GM12878 (cell line): ENCODE measurements around the gene ATP5F1D. TPM values are rescaled to one million over a fixed set of nuclear protein-coding genes. Genes with fewer than 3 reads are reported as not detected.

Source experiments
- ATAC-seq: fragments of 200-7000 bp; cut with Tn5 transposase; 3 replicates; pipeline ENCODE4 v1.9.1; 2020; ENCODE audit warnings: mild to moderate bottlenecking, moderate library complexity
- BruUV-seq: library from RNA; stranded (reverse); fragments of 400-500 nt; replicated peaks from 2 replicates; lab custom pipeline; 2021; lab: Mats Ljungman, UMichigan
- CTCF ChIA-PET: fragments of 300-600 bp; sonication (Branson Sonifier 250); formaldehyde crosslinking; extraction: SDS; loops from one replicate; lab custom pipeline; 2021; ENCODE audit warnings: inconsistent platforms; lab: Yijun Ruan, JAX
- POLR2A ChIA-PET: fragments of 350-600 bp; formaldehyde crosslinking; extraction: SDS; loops from one replicate; lab custom pipeline; 2021; ENCODE audit warnings: inconsistent platforms; lab: Charles Lee
- RAD21 ChIA-PET: fragments of 300-600 bp; sonication (Branson Sonifier 250); formaldehyde crosslinking; loops from one replicate; lab custom pipeline; 2023; ENCODE audit warnings: antibody characterized with exemption; ENCODE audit not compliant: unreplicated experiment; lab: Charles Lee
- SMC1A ChIA-PET: fragments of 300-600 bp; sonication (Branson Sonifier 250); formaldehyde crosslinking; loops from one replicate; lab custom pipeline; 2023; ENCODE audit not compliant: unreplicated experiment, uncharacterized antibody; lab: Charles Lee
- DNase-seq: peaks from one replicate; pipeline ENCODE4 v3.0.0-alpha.2; 2011; ENCODE audit warnings: low read depth, low spot score
- FAIRE-seq: peaks from 3 replicates; lab custom pipeline; 2011; peaks lifted over from hg19 to GRCh38; lab: Jason Lieb, UNC
- H2AFZ ChIP-seq: 2 replicates; pipeline ENCODE4 v1.6.0; 2011; ENCODE audit warnings: low read depth, low read length, control low read depth; ENCODE audit not compliant: control insufficient read depth
- H3K27ac ChIP-seq: 2 replicates; pipeline ENCODE4 v1.5.1; 2011; ENCODE audit warnings: control low read depth; ENCODE audit not compliant: control insufficient read depth, insufficient read depth
- H3K27me3 ChIP-seq, 2 experiments: replicated peaks in 1 of 2; 2 replicates each; pipeline versions ENCODE4 v1.6.0 to v1.6.1; 2011; ENCODE audit warnings: low read length in 1 of 2; ENCODE audit not compliant: control insufficient read depth in 2 of 2, insufficient read depth in 2 of 2
- H3K36me3 ChIP-seq, 2 experiments: 2 replicates each; pipeline ENCODE4 v1.5.1; 2011; ENCODE audit warnings: low read length in 1 of 2; ENCODE audit not compliant: control insufficient read depth in 2 of 2, insufficient read depth in 2 of 2
- H3K4me1 ChIP-seq: 2 replicates; pipeline ENCODE4 v1.6.1; 2011; ENCODE audit warnings: mild to moderate bottlenecking, low read length, moderate library complexity, mixed read lengths; ENCODE audit not compliant: control insufficient read depth, insufficient read depth
- H3K4me2 ChIP-seq: 2 replicates; pipeline ENCODE4 v1.6.0; 2011; ENCODE audit warnings: control low read depth; ENCODE audit not compliant: control insufficient read depth, insufficient read depth
- H3K4me3 ChIP-seq: fragments of 200-600 bp; sonication (generic); 2 replicates; pipeline ENCODE4 v1.5.1; 2016
- H3K79me2 ChIP-seq: 2 replicates; pipeline ENCODE4 v1.6.0; 2011; ENCODE audit warnings: low read length; ENCODE audit not compliant: control insufficient read depth, insufficient read depth
- H3K9ac ChIP-seq: 2 replicates; pipeline ENCODE4 v1.8.0; 2011; ENCODE audit warnings: low read length, control low read depth, mixed read lengths; ENCODE audit not compliant: control insufficient read depth, insufficient read depth
- H3K9me3 ChIP-seq: replicated peaks from 3 replicates; pipeline ENCODE4 v1.5.1; 2011; ENCODE audit warnings: mild to moderate bottlenecking, low read length; ENCODE audit not compliant: control insufficient read depth, insufficient read depth
- H4K20me1 ChIP-seq: 2 replicates; pipeline ENCODE4 v1.6.0; 2011; ENCODE audit not compliant: control insufficient read depth, insufficient read depth
- CEBPZ ChIP-seq: fragments of 150-350 bp; IDR thresholded peaks from 2 replicates; pipeline ENCODE4 v1.6.1; 2016; ENCODE audit warnings: low read depth, low read length
- HCFC1 ChIP-seq: fragments of 150-350 bp; IDR thresholded peaks from 2 replicates; pipeline ENCODE4 v1.6.1; 2014; ENCODE audit warnings: low read length
- KLF5 ChIP-seq: fragments of 450-650 bp; IDR thresholded peaks from 2 replicates; pipeline ENCODE4 v1.6.1; 2014; ENCODE audit warnings: mild to moderate bottlenecking; ENCODE audit not compliant: partially characterized antibody
- MYC ChIP-seq: IDR thresholded peaks from 2 replicates; pipeline ENCODE4 v1.6.1; 2011; ENCODE audit warnings: mild to moderate bottlenecking, low read length, moderate library complexity, inconsistent platforms; ENCODE audit not compliant: insufficient read depth, insufficient replicate concordance, insufficient read length, severe bottlenecking
- PML ChIP-seq: IDR thresholded peaks from 2 replicates; pipeline ENCODE4 v1.6.1; 2012; ENCODE audit warnings: low read length, inconsistent platforms
- PRDM15 ChIP-seq: fragments of 450-650 bp; formaldehyde crosslinking; IDR thresholded peaks from 2 replicates; pipeline ENCODE4 v1.4.0; 2020; ENCODE audit warnings: mild to moderate bottlenecking, moderate library complexity
- SIN3A ChIP-seq: IDR thresholded peaks from 2 replicates; pipeline ENCODE4 v1.6.1; 2012; ENCODE audit warnings: low read depth, low read length, improper control_type of control experiment
- TCF7 ChIP-seq: IDR thresholded peaks from 2 replicates; pipeline ENCODE4 v1.6.1; 2014; ENCODE audit warnings: antibody characterized with exemption, borderline replicate concordance
- WRNIP1 ChIP-seq: IDR thresholded peaks from 2 replicates; pipeline ENCODE4 v1.6.1; 2011; ENCODE audit warnings: low read depth, low read length, improper control_type of control experiment, borderline replicate concordance
- WGBS: methylation state at CpG from one replicate; pipeline ENCODE4 v1.1.6; 2016; ENCODE audit warnings: low lambda C conversion rate; ENCODE audit not compliant: insufficient replicate concordance, insufficient coverage; ENCODE audit errors: missing lambda C conversion rate; 5-methylcytosine and 5-hydroxymethylcytosine counted together
- in situ Hi-C: fragments of 300-500 bp; cut with MboI; formaldehyde crosslinking; loops from 9 replicates; pipeline ENCODE4 v1.14.3; 2018; ENCODE audit warnings: mixed read lengths
- intact Hi-C: fragments of 100-400 bp; cut with micrococcal nuclease; formaldehyde crosslinking; loops from one replicate; pipeline ENCODE4 v1.14.2; 2022; ENCODE audit not compliant: unreplicated experiment
- polyA plus RNA-seq, 11 experiments: library from polyadenylated mRNA; depleted of rRNA in 4 of 11; unstranded in 6 of 11; stranded (reverse) in 5 of 11; fragments of >200 nt; fragmentation: Nextera tagmentation in 4 of 11; fragmentation: Illumina TruSeq in 1 of 11; extraction: Ambion mirVana in 4 of 11; extraction: Trizol in 1 of 11; gene quantifications; 1 replicate in 1 of 11; 2 replicates in 10 of 11; pipeline versions ENCODE4 v1.2.1 to v1.2.3, GENCODE V29; 2011 to 2016; ENCODE audit warnings: inconsistent platforms in 2 of 11, missing spikeins in 2 of 11, low read depth in 1 of 11
- total RNA-seq, 4 experiments: library from RNA; depleted of rRNA in 3 of 4; stranded (reverse); fragments of >200 nt in 3 of 4; fragmentation: Illumina TruSeq in 1 of 4; extraction: Trizol in 1 of 4; gene quantifications; 2 replicates each; pipeline versions ENCODE4 v1.2.1 to v1.2.3, GENCODE V29; 2013 to 2021
- TF ChIP-seq, protein P1 (sequence below): fragments of 450-650 bp; IDR thresholded peaks from 2 replicates; pipeline ENCODE4 v1.6.1; 2017; ENCODE audit warnings: mild to moderate bottlenecking, moderate library complexity

The ATP5F1D gene
- total and polyA plus RNA-seq, 10 of the 15 experiments (the other 5 are each of a cell fraction or from before 2014, with no cell fraction given), result 7.2 to 357 (median 49.5) TPM

GRCh38 chr19:1252821-1253513 is 11.4 kb downstream of the ATP5F1D start:
- H3K4me1 ChIP-seq, result peaks cover 13% of the 10 kb centered on the region
- 1% methylated on average over 12 of the region's 26 CpGs for WGBS
- peak overlapping the region; percentile 53 for H3K4me2 ChIP-seq
- peak overlapping the region; percentile 91 for H3K4me3 ChIP-seq
- H3K79me2 ChIP-seq, result peaks cover 56% of the 10 kb centered on the region
- FAIRE-seq, result no peak
- peak overlapping the region; percentile 86 for H3K9ac ChIP-seq
- H3K9me3 ChIP-seq, result no peaks in the 10 kb centered on the region
- ChIA-PET RAD21 (interaction anchor here (1.0 to 2.9 kb wide), 5 partner anchors 9 to 130 kb away, joined by 3 to 47 read pairs (median 7); partner anchors contain the start of gene CIRBP), SMC1A (interaction anchor here (1.2 to 1.9 kb wide), 3 partner anchors 9 to 13 kb away, joined by 4 to 14 read pairs (median 6); no protein-coding TSS in a partner anchor), POLR2A (interaction anchor here (0.7 to 2.9 kb wide), 8 partner anchors 9 to 186 kb away, joined by 3 to 29 read pairs (median 11); partner anchors contain the start of genes ARHGAP45 and CIRBP), CTCF (interaction anchor here (1.0 to 2.3 kb wide), 6 partner anchors 9 to 26 kb away, joined by 3 to 26 read pairs (median 8); partner anchors contain the start of gene CIRBP)
- in situ Hi-C loops (no loop called here), intact Hi-C loops (no loop called here)
- H3K36me3 ChIP-seq, result peaks cover 14 to 29% of the 10 kb centered on the region in 2 experiments; a peak in 3 of 4 replicates
- DNase-seq, result no peak
- no peaks in the 10 kb centered on the region for H4K20me1 ChIP-seq
- peak; percentile 36 for ATAC-seq
- no peaks in the 10 kb centered on the region for H3K27me3 ChIP-seq
- peak overlapping the region; percentile 72 for H3K27ac ChIP-seq
- no TSS peak for BruUV-seq
- H2AFZ ChIP-seq, result no peak overlapping the region
- TF ChIP-seq KLF5 (no peak), HCFC1 (no peak), SIN3A (no peak), PRDM15 (no peak), CEBPZ (no peak), PML (no peak), WRNIP1 (no peak), MYC (no peak), TCF7 (no peak)
- TF ChIP-seq, protein P1, sequence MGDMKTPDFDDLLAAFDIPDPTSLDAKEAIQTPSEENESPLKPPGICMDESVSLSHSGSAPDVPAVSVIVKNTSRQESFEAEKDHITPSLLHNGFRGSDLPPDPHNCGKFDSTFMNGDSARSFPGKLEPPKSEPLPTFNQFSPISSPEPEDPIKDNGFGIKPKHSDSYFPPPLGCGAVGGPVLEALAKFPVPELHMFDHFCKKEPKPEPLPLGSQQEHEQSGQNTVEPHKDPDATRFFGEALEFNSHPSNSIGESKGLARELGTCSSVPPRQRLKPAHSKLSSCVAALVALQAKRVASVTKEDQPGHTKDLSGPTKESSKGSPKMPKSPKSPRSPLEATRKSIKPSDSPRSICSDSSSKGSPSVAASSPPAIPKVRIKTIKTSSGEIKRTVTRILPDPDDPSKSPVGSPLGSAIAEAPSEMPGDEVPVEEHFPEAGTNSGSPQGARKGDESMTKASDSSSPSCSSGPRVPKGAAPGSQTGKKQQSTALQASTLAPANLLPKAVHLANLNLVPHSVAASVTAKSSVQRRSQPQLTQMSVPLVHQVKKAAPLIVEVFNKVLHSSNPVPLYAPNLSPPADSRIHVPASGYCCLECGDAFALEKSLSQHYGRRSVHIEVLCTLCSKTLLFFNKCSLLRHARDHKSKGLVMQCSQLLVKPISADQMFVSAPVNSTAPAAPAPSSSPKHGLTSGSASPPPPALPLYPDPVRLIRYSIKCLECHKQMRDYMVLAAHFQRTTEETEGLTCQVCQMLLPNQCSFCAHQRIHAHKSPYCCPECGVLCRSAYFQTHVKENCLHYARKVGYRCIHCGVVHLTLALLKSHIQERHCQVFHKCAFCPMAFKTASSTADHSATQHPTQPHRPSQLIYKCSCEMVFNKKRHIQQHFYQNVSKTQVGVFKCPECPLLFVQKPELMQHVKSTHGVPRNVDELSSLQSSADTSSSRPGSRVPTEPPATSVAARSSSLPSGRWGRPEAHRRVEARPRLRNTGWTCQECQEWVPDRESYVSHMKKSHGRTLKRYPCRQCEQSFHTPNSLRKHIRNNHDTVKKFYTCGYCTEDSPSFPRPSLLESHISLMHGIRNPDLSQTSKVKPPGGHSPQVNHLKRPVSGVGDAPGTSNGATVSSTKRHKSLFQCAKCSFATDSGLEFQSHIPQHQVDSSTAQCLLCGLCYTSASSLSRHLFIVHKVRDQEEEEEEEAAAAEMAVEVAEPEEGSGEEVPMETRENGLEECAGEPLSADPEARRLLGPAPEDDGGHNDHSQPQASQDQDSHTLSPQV, result no peak
